Adrenal gland (tissue), 5 donors: ENCODE results near the gene GNPNAT1.

Experiments used
- CTCF ChIP-seq, 6 experiments: fragments of 450-650 bp in 4 of 6; fragments of 200-600 bp in 2 of 6; sonication (generic) in 1 of 6; IDR thresholded peaks; 1 replicate in 5 of 6; 2 replicates in 1 of 6; pipeline versions ENCODE4 v1.5.1 to v1.8.0; 2016 to 2021; ENCODE audit warnings: antibody characterized with exemption in 6 of 6, mild to moderate bottlenecking in 2 of 6, moderate library complexity in 1 of 6
- POLR2A ChIP-seq, 2 donors: fragments of 450-650 bp; IDR thresholded peaks; one replicate each; pipeline ENCODE4 v1.6.1; 2017; ENCODE audit warnings: antibody characterized with exemption in 2 of 2, mild to moderate bottlenecking in 2 of 2, moderate library complexity in 1 of 2
- donor health status: DM: no; HTN: no; CAD: no.

DNA sequence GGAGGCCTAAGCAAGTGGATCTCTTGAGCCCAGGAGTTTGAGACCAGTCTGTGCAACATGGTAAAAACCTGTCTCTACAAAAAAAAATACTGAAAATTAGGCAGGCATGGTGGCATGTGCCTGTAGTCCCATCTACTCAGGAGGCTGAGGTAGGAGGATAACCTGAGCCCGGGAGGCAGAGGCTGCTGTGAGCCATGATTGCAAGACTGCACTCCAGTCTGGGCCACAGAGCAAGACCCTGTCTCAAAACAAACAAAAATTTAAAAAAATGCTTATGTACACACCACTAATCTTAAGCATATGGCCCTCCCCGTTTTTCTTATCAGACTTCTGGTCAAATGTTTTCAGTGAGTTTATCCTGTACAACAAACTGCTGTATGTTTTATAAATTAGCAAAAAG lies 1.7 kb upstream of the GNPNAT1 start:
- TF ChIP-seq CTCF (IDR thresholded peaks at IDR 0.05): no peak
- no peak for TF ChIP-seq POLR2A (IDR thresholded peaks at IDR 0.05)
